ENCODE results near the gene PSMA7. TPM values are rescaled to one million over a fixed set of nuclear protein-coding genes. Genes with fewer than 3 reads are reported as not detected.
A peak's percentile ranks its signal among the peaks of the same experiment; 100 is the strongest.

The PSMA7 gene
- total RNA-seq, 1 donor, result 215 TPM

DNA sequence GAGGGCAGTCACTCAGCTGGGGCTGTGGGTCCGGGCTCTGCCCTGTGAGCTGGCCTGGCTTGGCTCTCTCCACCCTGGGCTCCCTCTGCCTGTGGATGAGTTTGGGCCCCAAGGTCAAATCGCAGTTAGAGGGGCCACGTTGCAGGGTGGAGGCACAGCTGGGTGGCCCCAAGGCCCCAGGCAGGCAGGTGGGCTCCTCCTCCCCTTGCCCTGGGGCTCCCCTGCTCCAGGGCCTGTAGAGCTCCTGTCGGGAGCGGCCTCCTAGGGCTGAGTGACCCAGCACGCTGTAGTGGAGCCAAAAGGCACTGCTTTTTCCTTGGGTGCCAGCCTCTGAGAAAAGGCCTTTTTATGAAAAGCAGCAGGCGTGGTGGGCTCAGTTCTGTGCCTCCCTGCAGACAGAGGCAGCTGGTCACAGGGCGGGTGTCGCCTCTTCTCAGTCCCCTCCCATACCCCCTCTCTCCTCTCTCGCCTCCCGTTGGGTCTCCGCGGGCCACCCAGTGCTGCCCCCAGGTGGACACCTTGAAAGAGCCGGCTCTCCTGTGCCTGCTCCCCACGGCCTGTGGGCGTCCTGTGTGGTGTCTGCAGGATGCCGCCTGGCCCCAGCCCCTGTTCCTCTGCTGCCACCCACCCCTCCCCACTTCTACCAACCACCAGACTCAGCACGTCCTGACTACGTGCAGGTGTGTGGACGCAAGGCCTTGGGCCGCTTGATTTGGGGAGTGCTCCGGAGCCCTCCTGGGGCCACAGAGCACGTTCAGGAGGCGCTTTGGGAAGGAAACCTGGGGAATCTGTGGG, 13.6 kb upstream of the PSMA7 start:
- Histone ChIP-seq H3K4me2 (ENCODE audit: insufficient read depth, low read length) (no peak overlapping the region), H3K79me2 (ENCODE audit: insufficient read depth, low read length) (peaks cover 90% of the 10 kb centered on the region), H3K4me3 (ENCODE audit: insufficient read depth, low read length) (no peak overlapping the region), H3K4me1 (ENCODE audit: insufficient read depth, low read length) (peaks cover 20% of the 10 kb centered on the region), H3K27ac (ENCODE audit: low read depth, low read length) (no peak overlapping the region), H3K27me3 (ENCODE audit: insufficient read depth, low read length) (no peaks in the 10 kb centered on the region), H4K20me1 (ENCODE audit: insufficient read depth, low read length) (peaks cover 46% of the 10 kb centered on the region), H3K36me3 (ENCODE audit: insufficient read depth, low read length) (peaks cover 6% of the 10 kb centered on the region), H2AFZ (ENCODE audit: low read length) (no peak overlapping the region), H3K9me3 (ENCODE audit: low read depth, low read length) (no peaks in the 10 kb centered on the region)
- peak; percentile 98 for DNase-seq (ENCODE audit: insufficient read length, low spot score, missing footprints)
- TF ChIP-seq, protein P1, sequence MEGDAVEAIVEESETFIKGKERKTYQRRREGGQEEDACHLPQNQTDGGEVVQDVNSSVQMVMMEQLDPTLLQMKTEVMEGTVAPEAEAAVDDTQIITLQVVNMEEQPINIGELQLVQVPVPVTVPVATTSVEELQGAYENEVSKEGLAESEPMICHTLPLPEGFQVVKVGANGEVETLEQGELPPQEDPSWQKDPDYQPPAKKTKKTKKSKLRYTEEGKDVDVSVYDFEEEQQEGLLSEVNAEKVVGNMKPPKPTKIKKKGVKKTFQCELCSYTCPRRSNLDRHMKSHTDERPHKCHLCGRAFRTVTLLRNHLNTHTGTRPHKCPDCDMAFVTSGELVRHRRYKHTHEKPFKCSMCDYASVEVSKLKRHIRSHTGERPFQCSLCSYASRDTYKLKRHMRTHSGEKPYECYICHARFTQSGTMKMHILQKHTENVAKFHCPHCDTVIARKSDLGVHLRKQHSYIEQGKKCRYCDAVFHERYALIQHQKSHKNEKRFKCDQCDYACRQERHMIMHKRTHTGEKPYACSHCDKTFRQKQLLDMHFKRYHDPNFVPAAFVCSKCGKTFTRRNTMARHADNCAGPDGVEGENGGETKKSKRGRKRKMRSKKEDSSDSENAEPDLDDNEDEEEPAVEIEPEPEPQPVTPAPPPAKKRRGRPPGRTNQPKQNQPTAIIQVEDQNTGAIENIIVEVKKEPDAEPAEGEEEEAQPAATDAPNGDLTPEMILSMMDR (IDR thresholded peaks at IDR 0.05; ENCODE audit: extremely low read depth, low read depth, low read length), result peak; percentile 62

DNA sequence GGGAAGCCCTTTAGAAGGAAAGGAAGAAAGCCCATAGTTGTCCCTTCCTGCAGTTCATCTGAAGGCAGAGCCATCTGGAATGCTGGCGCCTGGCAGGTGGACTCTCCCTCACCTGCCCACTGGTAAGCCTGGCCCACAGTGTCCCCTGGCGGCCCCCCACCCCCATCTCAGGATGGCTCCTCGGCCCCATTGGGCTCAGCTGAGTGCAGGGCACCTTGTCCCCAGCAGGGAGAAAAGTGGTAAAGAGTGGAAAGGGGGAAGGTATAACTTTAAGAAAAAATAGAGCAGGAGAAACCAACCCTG, 13.0 kb upstream of the PSMA7 start:
- H4K20me1 ChIP-seq (ENCODE audit: insufficient read depth, low read length), result peaks cover 49% of the 10 kb centered on the region

DNA sequence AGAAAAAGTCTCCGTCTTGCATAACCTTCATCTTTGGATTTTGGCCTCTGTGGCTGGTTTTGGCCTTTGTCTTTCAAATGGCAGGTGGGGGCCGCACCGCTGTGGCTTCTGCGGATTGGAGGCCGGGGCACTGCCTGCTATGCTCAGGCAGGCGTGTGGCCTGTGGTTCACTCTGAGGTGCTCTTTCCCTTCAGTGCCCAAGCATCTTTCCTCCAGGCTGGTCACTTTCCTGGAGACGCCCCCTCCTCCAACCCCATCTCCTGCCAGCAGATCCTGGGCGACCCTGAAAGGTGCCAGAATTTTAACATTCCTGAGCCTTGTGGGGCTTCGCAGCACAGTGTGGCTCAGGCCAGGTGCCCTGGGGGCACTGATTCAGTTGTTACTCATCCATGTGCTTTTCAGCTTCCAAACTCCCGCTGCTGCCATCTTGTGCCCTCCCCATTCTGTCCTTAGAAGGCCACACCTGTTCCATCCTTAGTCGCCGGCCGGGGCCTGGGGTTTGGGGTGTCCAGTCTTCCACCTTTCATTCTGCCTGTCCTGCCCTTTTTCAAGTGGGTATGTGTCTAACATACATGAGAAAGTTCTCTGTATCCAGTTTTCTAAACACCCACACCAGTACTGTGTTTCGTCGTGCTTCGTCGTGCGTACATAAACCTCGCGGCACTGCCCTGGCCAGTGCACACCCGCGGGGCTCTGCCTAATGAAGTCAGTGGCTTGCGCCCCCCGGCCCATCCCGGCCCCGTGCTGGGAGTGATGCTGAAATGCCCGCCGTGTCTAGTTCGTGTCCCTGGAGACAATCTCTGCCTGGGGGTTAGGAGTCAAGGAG, 12.4 kb upstream of the PSMA7 start:
- peaks cover 54% of the 10 kb centered on the region for H4K20me1 ChIP-seq (ENCODE audit: insufficient read depth, low read length)
- no peak overlapping the region for H2AFZ ChIP-seq (ENCODE audit: low read length)
- peak; percentile 84 for DNase-seq (ENCODE audit: insufficient read length, low spot score, missing footprints)
- no peak overlapping the region for H3K4me2 ChIP-seq (ENCODE audit: insufficient read depth, low read length)
- H3K4me1 ChIP-seq (ENCODE audit: insufficient read depth, low read length), result peaks cover 9% of the 10 kb centered on the region
- peaks cover 94% of the 10 kb centered on the region for H3K79me2 ChIP-seq (ENCODE audit: insufficient read depth, low read length)
- TF ChIP-seq, protein P1 (IDR thresholded peaks at IDR 0.05; ENCODE audit: extremely low read depth, low read depth, low read length), result no peak
- no peaks in the 10 kb centered on the region for H3K9me3 ChIP-seq (ENCODE audit: low read depth, low read length)
- no peaks in the 10 kb centered on the region for H3K27me3 ChIP-seq (ENCODE audit: insufficient read depth, low read length)
- H3K36me3 ChIP-seq (ENCODE audit: insufficient read depth, low read length), result peaks cover 6% of the 10 kb centered on the region
- H3K4me3 ChIP-seq (ENCODE audit: insufficient read depth, low read length), result no peak overlapping the region
- no peak overlapping the region for H3K27ac ChIP-seq (ENCODE audit: low read depth, low read length)

More for the DNA sequence above, 13.0 kb upstream of the PSMA7 start:
- DNase-seq (ENCODE audit: insufficient read length, low spot score, missing footprints), result no peak
- TF ChIP-seq, protein P1 (IDR thresholded peaks at IDR 0.05; ENCODE audit: extremely low read depth, low read depth, low read length), result no peak
- Histone ChIP-seq H3K27me3 (ENCODE audit: insufficient read depth, low read length) (no peaks in the 10 kb centered on the region), H3K79me2 (ENCODE audit: insufficient read depth, low read length) (peaks cover 92% of the 10 kb centered on the region), H3K36me3 (ENCODE audit: insufficient read depth, low read length) (peaks cover 6% of the 10 kb centered on the region), H2AFZ (ENCODE audit: low read length) (no peak overlapping the region), H3K27ac (ENCODE audit: low read depth, low read length) (no peak overlapping the region), H3K9me3 (ENCODE audit: low read depth, low read length) (no peaks in the 10 kb centered on the region), H3K4me2 (ENCODE audit: insufficient read depth, low read length) (no peak overlapping the region), H3K4me3 (ENCODE audit: insufficient read depth, low read length) (no peak overlapping the region), H3K4me1 (ENCODE audit: insufficient read depth, low read length) (peaks cover 14% of the 10 kb centered on the region)

DNA sequence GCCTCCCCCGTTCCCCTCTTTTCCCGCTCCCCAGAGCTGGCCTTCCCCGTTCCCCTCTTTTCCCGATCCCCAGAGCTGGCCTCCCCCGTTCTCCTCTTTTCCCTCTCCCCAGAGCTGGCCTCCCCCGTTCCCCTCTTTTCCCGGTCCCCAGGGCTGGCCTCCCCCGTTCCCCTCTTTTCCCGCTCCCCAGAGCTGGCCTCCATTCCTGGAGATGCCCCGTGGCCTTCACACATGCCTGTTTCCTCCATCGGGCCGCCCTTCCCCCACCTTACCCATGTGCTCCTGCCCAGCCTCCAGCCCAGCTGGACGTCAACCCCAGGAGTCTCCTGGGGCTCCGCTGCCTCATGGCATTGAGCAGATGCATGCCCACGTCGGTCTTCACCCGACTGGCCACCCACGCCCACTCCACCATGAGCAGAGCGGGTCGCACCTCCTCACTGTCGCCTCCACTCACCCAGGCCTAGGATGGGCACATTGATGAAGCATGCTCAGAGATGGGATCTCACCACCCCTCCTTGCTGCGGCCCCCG, 8.7 kb upstream of the PSMA7 start:
- no peak overlapping the region for H3K27ac ChIP-seq (ENCODE audit: low read depth, low read length)
- TF ChIP-seq, protein P1 (IDR thresholded peaks at IDR 0.05; ENCODE audit: extremely low read depth, low read depth, low read length), result no peak
- H3K36me3 ChIP-seq (ENCODE audit: insufficient read depth, low read length), result peaks cover 6% of the 10 kb centered on the region
- no peaks in the 10 kb centered on the region for H3K9me3 ChIP-seq (ENCODE audit: low read depth, low read length)
- H4K20me1 ChIP-seq (ENCODE audit: insufficient read depth, low read length), result peaks cover 76% of the 10 kb centered on the region
- H2AFZ ChIP-seq (ENCODE audit: low read length), result no peak overlapping the region
- H3K79me2 ChIP-seq (ENCODE audit: insufficient read depth, low read length), result peaks cover 99% of the 10 kb centered on the region
- no peak overlapping the region for H3K4me2 ChIP-seq (ENCODE audit: insufficient read depth, low read length)
- H3K27me3 ChIP-seq (ENCODE audit: insufficient read depth, low read length), result no peaks in the 10 kb centered on the region
- DNase-seq (ENCODE audit: insufficient read length, low spot score, missing footprints), result peak; percentile 38
- H3K4me3 ChIP-seq (ENCODE audit: insufficient read depth, low read length), result no peak overlapping the region
- H3K4me1 ChIP-seq (ENCODE audit: insufficient read depth, low read length), result no peaks in the 10 kb centered on the region

Measured in osteoblast (primary cell).